IMR-90 (cell line): Measurements from ENCODE around the gene FGR. TPM values are rescaled to one million over a fixed set of nuclear protein-coding genes. Genes with fewer than 3 reads are reported as not detected.

Source experiments
- ATAC-seq: fragments of 200-7000 bp; cut with Tn5 transposase; 2 replicates; pipeline ENCODE4 v1.9.1; 2020; ENCODE audit warnings: low read depth, mild to moderate bottlenecking, moderate library complexity
- BruUV-seq: library from RNA; stranded (reverse); fragments of 400-500 nt; replicated peaks from 2 replicates; lab custom pipeline; 2021; lab: Mats Ljungman, UMichigan
- CTCF ChIA-PET: fragments of 300-600 bp; formaldehyde crosslinking; extraction: SDS; loops from one replicate; lab custom pipeline; 2021; ENCODE audit warnings: antibody characterized with exemption; lab: Yijun Ruan, JAX
- POLR2A ChIA-PET: fragments of 300-600 bp; sonication (Branson Sonifier 250); formaldehyde crosslinking; loops from one replicate; lab custom pipeline; 2022; ENCODE audit warnings: antibody characterized with exemption; ENCODE audit not compliant: unreplicated experiment; lab: Charles Lee
- DNase-seq: peaks from one replicate; pipeline ENCODE4 v3.0.0; 2013
- H2AFZ ChIP-seq: replicated peaks from 2 replicates; pipeline ENCODE3; 2013; ENCODE audit warnings: low read length, mild to moderate bottlenecking; ENCODE audit not compliant: poor library complexity
- H2AK5ac ChIP-seq: 2 replicates; pipeline ENCODE4 v1.6.1; 2013; ENCODE audit warnings: low read depth, low read length, inconsistent platforms
- H2AK9ac ChIP-seq: replicated peaks from 2 replicates; pipeline ENCODE3; 2013; ENCODE audit warnings: mild to moderate bottlenecking, low read depth, low read length, moderate library complexity; ENCODE audit not compliant: poor library complexity
- H2BK120ac ChIP-seq: 2 replicates; pipeline ENCODE4 v1.6.1; 2013; ENCODE audit warnings: low read depth, low read length, inconsistent platforms
- H2BK15ac ChIP-seq: 3 replicates; pipeline ENCODE4 v1.6.1; 2013; ENCODE audit warnings: low read depth, low read length, inconsistent platforms
- H2BK20ac ChIP-seq: 2 replicates; pipeline ENCODE4 v1.6.1; 2013; ENCODE audit warnings: low read depth, mild to moderate bottlenecking, inconsistent platforms, low read length, moderate library complexity
- H2BK5ac ChIP-seq: 2 replicates; pipeline ENCODE4 v1.6.1; 2013; ENCODE audit warnings: mild to moderate bottlenecking, low read depth, low read length, inconsistent platforms; ENCODE audit not compliant: poor library complexity, severe bottlenecking
- H3K14ac ChIP-seq: replicated peaks from 2 replicates; pipeline ENCODE4 v1.6.1; 2013; ENCODE audit warnings: low read depth, low read length, inconsistent platforms
- H3K18ac ChIP-seq: 2 replicates; pipeline ENCODE4 v1.6.1; 2013; ENCODE audit warnings: low read depth, low read length, control low read depth
- H3K23ac ChIP-seq: 2 replicates; pipeline ENCODE4 v1.6.1; 2013; ENCODE audit warnings: low read depth, low read length, inconsistent platforms
- H3K27ac ChIP-seq: 2 replicates; pipeline ENCODE4 v1.5.1; 2013; ENCODE audit warnings: mild to moderate bottlenecking, control low read depth, low read length; ENCODE audit not compliant: insufficient read depth
- H3K27me3 ChIP-seq: 2 replicates; pipeline ENCODE4 v1.6.1; 2013; ENCODE audit warnings: low read length; ENCODE audit not compliant: control insufficient read depth, insufficient read depth
- H3K36me3 ChIP-seq: 2 replicates; pipeline ENCODE4 v1.6.1; 2013; ENCODE audit warnings: low read length, mixed read lengths; ENCODE audit not compliant: control insufficient read depth, insufficient read depth
- H3K4ac ChIP-seq: 2 replicates; pipeline ENCODE4 v1.6.1; 2013; ENCODE audit warnings: low read depth, low read length, inconsistent platforms
- H3K4me1 ChIP-seq: 2 replicates; pipeline ENCODE4 v1.6.1; 2013; ENCODE audit warnings: low read length, mixed read lengths; ENCODE audit not compliant: control insufficient read depth, insufficient read depth
- H3K4me2 ChIP-seq: 2 replicates; pipeline ENCODE4 v1.6.1; 2013; ENCODE audit warnings: low read depth, mild to moderate bottlenecking, control low read depth, low read length, moderate library complexity
- H3K4me3 ChIP-seq: 2 replicates; pipeline ENCODE4 v1.5.1; 2013; ENCODE audit warnings: low read depth, mild to moderate bottlenecking, control low read depth, low read length, moderate library complexity; ENCODE audit not compliant: insufficient read depth
- H3K56ac ChIP-seq: 2 replicates; pipeline ENCODE4 v1.6.1; 2013; ENCODE audit warnings: low read length, inconsistent platforms; ENCODE audit not compliant: insufficient read depth; ENCODE audit errors: extremely low read depth
- H3K79me1 ChIP-seq, 2 experiments: 2 replicates each; pipeline ENCODE4 v1.6.1; 2013; ENCODE audit warnings: low read length in 2 of 2, inconsistent platforms in 1 of 2, low read depth in 1 of 2
- H3K9ac ChIP-seq: 2 replicates; pipeline ENCODE4 v1.6.1; 2013; ENCODE audit warnings: low read depth, low read length, control low read depth
- H3K9me1 ChIP-seq: 2 replicates; pipeline ENCODE4 v1.6.1; 2013; ENCODE audit warnings: low read length, inconsistent platforms; ENCODE audit not compliant: insufficient read depth
- H3K9me3 ChIP-seq: 2 replicates; pipeline ENCODE4 v1.6.1; 2013; ENCODE audit warnings: low read length; ENCODE audit not compliant: control insufficient read depth, insufficient read depth
- H4K20me1 ChIP-seq: 2 replicates; pipeline ENCODE4 v1.6.1; 2013; ENCODE audit warnings: low read length, inconsistent platforms; ENCODE audit not compliant: insufficient read depth
- H4K5ac ChIP-seq: 2 replicates; pipeline ENCODE4 v1.6.1; 2013; ENCODE audit warnings: mild to moderate bottlenecking, low read depth, low read length, control low read depth
- H4K8ac ChIP-seq, 2 experiments: 2 replicates each; pipeline ENCODE4 v1.6.1; 2013; ENCODE audit warnings: low read depth in 2 of 2, low read length in 2 of 2, control low read depth in 1 of 2, inconsistent platforms in 1 of 2
- H4K91ac ChIP-seq: 2 replicates; pipeline ENCODE4 v1.6.1; 2013; ENCODE audit warnings: low read depth, low read length, inconsistent platforms; ENCODE audit not compliant: insufficient read depth
- BHLHE40 ChIP-seq: fragments of 150-350 bp; IDR thresholded peaks from 2 replicates; pipeline ENCODE4 v1.6.1; 2016; ENCODE audit warnings: mild to moderate bottlenecking, low read depth, low read length
- CEBPB ChIP-seq: IDR thresholded peaks from 2 replicates; pipeline ENCODE4 v1.6.1; 2012; ENCODE audit warnings: low read depth, low read length, improper control_type of control experiment
- ELK1 ChIP-seq: fragments of 150-350 bp; IDR thresholded peaks from 2 replicates; pipeline ENCODE4 v1.6.1; 2016; ENCODE audit warnings: low read depth, mild to moderate bottlenecking, low read length, moderate library complexity, borderline replicate concordance
- RAD21 ChIP-seq: IDR thresholded peaks from 2 replicates; pipeline ENCODE4 v1.6.1; 2012; ENCODE audit warnings: low read length, improper control_type of control experiment
- USF2 ChIP-seq: fragments of 150-350 bp; IDR thresholded peaks from 2 replicates; pipeline ENCODE4 v1.6.1; 2017; ENCODE audit warnings: mild to moderate bottlenecking, antibody characterized with exemption, low read length, low read depth
- WGBS, 2 experiments: methylation state at CpG; one replicate each; pipeline versions ENCODE4 v1.1.5 to v1.1.7; 2013; ENCODE audit warnings: missing lambda C conversion rate in 2 of 2; ENCODE audit not compliant: insufficient read length in 1 of 2; ENCODE audit errors: extremely low coverage in 2 of 2; 5-methylcytosine and 5-hydroxymethylcytosine counted together
- dilution Hi-C: fragments of 300-500 bp; cut with HindIII; formaldehyde crosslinking; loops from one replicate; pipeline ENCODE4 v1.14.3; 2018; ENCODE audit warnings: low sequenced_read_pairs; ENCODE audit not compliant: unreplicated experiment
- in situ Hi-C: fragments of 300-500 bp; cut with MboI; formaldehyde crosslinking; loops from 3 replicates; pipeline ENCODE4 v1.14.3; 2019; ENCODE audit warnings: low sequenced_read_pairs, inconsistent platforms, mixed read lengths
- intact Hi-C: fragments of 100-400 bp; cut with micrococcal nuclease; formaldehyde crosslinking; loops from 2 replicates; pipeline ENCODE4 v1.10.0; 2022
- polyA plus RNA-seq, 3 experiments: library from polyadenylated mRNA; depleted of rRNA; stranded (reverse); fragments of >200 nt; gene quantifications; 2 replicates each; pipeline ENCODE4 v1.2.3, GENCODE V29; 2012; ENCODE audit warnings: low replicate concordance in 1 of 3
- total RNA-seq: library from RNA; depleted of rRNA; stranded (reverse); fragments of >200 nt; gene quantifications from 2 replicates; pipeline ENCODE4 v1.2.3, GENCODE V29; 2012

The FGR gene
- total and polyA plus RNA-seq, 2 of the 4 experiments (the other 2 are of a cell fraction): not detected

DNA sequence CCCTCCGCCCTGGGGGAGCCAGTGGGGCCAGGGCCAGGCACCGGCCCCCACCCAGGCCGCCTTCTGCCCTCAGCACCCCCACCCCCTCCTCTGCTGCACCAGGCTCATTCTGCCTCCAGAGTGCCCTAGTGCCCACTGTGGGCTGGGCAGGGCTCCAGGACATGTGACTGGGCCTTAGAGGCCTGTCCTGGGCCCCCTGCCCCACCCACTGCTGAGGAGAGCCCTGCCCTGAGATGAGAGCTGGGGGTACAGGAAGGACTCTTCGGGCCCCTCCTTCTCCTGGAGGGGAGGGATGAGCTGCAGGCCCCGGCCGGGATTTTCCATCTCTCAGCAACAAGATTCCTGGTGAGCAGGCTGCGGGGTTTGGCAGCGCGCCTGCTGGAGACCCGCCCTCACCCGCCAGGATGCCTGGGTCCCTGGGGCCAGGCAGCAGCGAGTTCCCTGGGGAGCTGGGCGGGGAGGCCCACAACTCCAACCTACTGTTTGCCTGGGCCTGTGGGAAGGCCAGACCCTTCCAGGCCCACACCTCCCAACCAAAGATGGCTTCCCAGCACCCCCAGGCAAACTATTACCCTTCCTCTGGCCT lies 45.1 kb downstream of the FGR start:
- TF ChIP-seq ELK1 (no peak), RAD21 (no peak), CEBPB (no peak), USF2 (peak; percentile 17; the same call in 1 of the 2 replicates), BHLHE40 (no peak)
- in situ Hi-C loops: no loop called here
- no peak overlapping the region for H2BK20ac ChIP-seq
- no peak overlapping the region for H3K18ac ChIP-seq
- H3K4me3 ChIP-seq: no peak overlapping the region
- H4K8ac ChIP-seq: peak overlapping the region in 1 of 2 experiments; percentile 24; a peak in 1 of 4 replicates
- H3K23ac ChIP-seq: no peak overlapping the region
- ChIA-PET CTCF (no interaction called here), POLR2A (no interaction called here)
- BruUV-seq: no TSS peak
- no peak overlapping the region for H2BK120ac ChIP-seq
- intact Hi-C loops: no loop called here
- H4K20me1 ChIP-seq: peaks cover 86% of the 10 kb centered on the region
- no peaks in the 10 kb centered on the region for H3K27me3 ChIP-seq
- no peak overlapping the region for H3K9ac ChIP-seq
- ATAC-seq: peak; percentile 55
- H3K9me3 ChIP-seq: no peaks in the 10 kb centered on the region
- no peak overlapping the region; the same call in 1 of the 2 replicates for H4K91ac ChIP-seq
- H3K79me1 ChIP-seq: peaks cover 45 to 99% of the 10 kb centered on the region in 2 experiments
- no peaks in the 10 kb centered on the region for H3K36me3 ChIP-seq
- no peak overlapping the region for H2AK5ac ChIP-seq
- peak overlapping the region; percentile 96 for H2AK9ac ChIP-seq
- H3K56ac ChIP-seq: no peak overlapping the region
- H2BK15ac ChIP-seq: no peak overlapping the region
- peaks cover 35% of the 10 kb centered on the region for H3K9me1 ChIP-seq
- H3K4me1 ChIP-seq: peaks cover 42% of the 10 kb centered on the region
- H3K14ac ChIP-seq: no peak overlapping the region; the same call in 1 of the 2 replicates
- no peak overlapping the region for H3K27ac ChIP-seq
- H4K5ac ChIP-seq: 0 out of 2 replicates have a peak overlapping the region, but pooled peaks have one; percentile 12
- WGBS, 2 experiments: 37% methylated on average over 5 of the region's 13 CpGs; no CpG with 5 or more reads in 1 of the 2 experiments
- H3K4me2 ChIP-seq: no peak overlapping the region
- H3K4ac ChIP-seq: peak overlapping the region; percentile 11; the same call in 1 of the 2 replicates
- peak overlapping the region; percentile 18 for H2BK5ac ChIP-seq
- dilution Hi-C loops: no loop called here
- H2AFZ ChIP-seq: peak overlapping the region; percentile 71
- peak; percentile 54 for DNase-seq
